Breast epithelium (tissue), 3 donors: ENCODE results near the gene RDX.

ENCODE experiments used
- POLR2A ChIP-seq: fragments of 450-650 bp; IDR thresholded peaks from one replicate; pipeline ENCODE4 v1.6.1; 2016; ENCODE audit warnings: antibody characterized with exemption, mild to moderate bottlenecking, moderate library complexity
- POLR2AphosphoS5 ChIP-seq, 3 donors: sonication (generic); formaldehyde crosslinking; IDR thresholded peaks; one replicate each; pipeline ENCODE4 v1.6.1; 2017; ENCODE audit warnings: antibody characterized with exemption in 3 of 3
- TF ChIP-seq, protein P1 (sequence below), 3 donors: fragments of 450-650 bp; IDR thresholded peaks; one replicate each; pipeline ENCODE4 v1.5.1; 2016 to 2017; ENCODE audit warnings: antibody characterized with exemption in 3 of 3, mild to moderate bottlenecking in 3 of 3, moderate library complexity in 3 of 3

DNA sequence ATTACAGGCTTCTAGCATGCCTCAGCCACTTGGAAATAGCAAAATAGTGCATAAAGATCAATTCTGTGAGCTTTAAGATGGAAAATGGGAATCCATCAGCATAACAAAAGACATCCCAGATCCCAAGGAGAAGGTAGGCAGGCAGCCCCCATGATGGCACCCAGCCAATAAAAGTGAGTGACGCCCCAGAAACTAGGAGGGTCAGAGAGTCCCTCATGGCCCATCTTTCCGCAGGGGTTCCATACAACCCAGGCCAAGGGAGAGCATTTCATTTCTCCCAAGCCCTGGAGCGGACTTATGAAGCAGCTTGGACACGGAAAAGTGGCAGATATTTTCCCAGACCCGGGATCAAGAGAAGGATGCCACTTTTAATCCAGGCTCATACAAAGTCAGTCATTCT lies 110.0 kb downstream of the RDX start:
- TF ChIP-seq POLR2A (no peak), POLR2AphosphoS5 (IDR thresholded peaks at IDR 0.05) (no peak)
- TF ChIP-seq, protein P1, sequence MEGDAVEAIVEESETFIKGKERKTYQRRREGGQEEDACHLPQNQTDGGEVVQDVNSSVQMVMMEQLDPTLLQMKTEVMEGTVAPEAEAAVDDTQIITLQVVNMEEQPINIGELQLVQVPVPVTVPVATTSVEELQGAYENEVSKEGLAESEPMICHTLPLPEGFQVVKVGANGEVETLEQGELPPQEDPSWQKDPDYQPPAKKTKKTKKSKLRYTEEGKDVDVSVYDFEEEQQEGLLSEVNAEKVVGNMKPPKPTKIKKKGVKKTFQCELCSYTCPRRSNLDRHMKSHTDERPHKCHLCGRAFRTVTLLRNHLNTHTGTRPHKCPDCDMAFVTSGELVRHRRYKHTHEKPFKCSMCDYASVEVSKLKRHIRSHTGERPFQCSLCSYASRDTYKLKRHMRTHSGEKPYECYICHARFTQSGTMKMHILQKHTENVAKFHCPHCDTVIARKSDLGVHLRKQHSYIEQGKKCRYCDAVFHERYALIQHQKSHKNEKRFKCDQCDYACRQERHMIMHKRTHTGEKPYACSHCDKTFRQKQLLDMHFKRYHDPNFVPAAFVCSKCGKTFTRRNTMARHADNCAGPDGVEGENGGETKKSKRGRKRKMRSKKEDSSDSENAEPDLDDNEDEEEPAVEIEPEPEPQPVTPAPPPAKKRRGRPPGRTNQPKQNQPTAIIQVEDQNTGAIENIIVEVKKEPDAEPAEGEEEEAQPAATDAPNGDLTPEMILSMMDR (IDR thresholded peaks at IDR 0.05), result no peak
